ENCODE results near the gene PLCL1.

PLCL1 gene

DNA sequence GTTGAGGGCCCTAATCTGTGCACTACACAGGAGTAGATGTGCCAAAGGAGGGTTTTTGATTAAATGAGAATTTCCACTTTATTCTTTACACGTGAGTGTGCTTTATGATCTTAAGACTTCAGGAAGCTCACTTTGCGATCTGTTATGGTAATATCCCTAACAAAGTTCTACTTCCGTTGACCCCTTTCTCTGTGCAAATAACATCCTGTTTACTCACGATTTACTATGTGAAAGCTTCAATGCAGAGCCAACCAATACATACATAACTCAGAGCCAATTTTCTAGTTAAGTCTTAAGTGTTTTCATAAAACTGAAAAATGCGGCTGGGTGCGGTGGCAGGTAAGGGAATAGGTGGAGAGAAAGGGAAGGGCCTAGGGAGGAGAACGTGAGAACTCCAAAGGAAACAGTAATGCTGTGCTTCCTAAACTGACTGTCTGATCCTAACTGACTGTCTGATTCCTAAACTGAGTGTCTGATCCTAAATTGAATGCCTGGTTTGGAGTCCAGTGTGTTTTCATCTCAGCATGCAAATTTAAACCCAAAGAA, 87.6 kb downstream of the PLCL1 start:
- Histone ChIP-seq H3K27ac (no peak overlapping the region), H3K79me2 (ENCODE audit: insufficient read depth, low read depth) (no peaks in the 10 kb centered on the region), H3K4me3 (IDR thresholded peaks at IDR 0.05; ENCODE audit: insufficient read depth, low read depth, low read length) (no peak overlapping the region), H4K20me1 (ENCODE audit: insufficient read depth) (no peaks in the 10 kb centered on the region), H3K36me3 (ENCODE audit: insufficient read depth) (no peaks in the 10 kb centered on the region), H2AFZ (ENCODE audit: low read depth) (no peak overlapping the region), H3K4me2 (no peak overlapping the region), H3K27me3 (ENCODE audit: insufficient read depth, low read depth) (no peaks in the 10 kb centered on the region), H3K4me1 (ENCODE audit: low read depth, poor library complexity, severe bottlenecking) (no peaks in the 10 kb centered on the region), H3K9ac (no peak overlapping the region)
- TF ChIP-seq, protein P1, sequence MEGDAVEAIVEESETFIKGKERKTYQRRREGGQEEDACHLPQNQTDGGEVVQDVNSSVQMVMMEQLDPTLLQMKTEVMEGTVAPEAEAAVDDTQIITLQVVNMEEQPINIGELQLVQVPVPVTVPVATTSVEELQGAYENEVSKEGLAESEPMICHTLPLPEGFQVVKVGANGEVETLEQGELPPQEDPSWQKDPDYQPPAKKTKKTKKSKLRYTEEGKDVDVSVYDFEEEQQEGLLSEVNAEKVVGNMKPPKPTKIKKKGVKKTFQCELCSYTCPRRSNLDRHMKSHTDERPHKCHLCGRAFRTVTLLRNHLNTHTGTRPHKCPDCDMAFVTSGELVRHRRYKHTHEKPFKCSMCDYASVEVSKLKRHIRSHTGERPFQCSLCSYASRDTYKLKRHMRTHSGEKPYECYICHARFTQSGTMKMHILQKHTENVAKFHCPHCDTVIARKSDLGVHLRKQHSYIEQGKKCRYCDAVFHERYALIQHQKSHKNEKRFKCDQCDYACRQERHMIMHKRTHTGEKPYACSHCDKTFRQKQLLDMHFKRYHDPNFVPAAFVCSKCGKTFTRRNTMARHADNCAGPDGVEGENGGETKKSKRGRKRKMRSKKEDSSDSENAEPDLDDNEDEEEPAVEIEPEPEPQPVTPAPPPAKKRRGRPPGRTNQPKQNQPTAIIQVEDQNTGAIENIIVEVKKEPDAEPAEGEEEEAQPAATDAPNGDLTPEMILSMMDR (conservative IDR thresholded peaks at IDR 0.05; ENCODE audit: low read depth, low read length), result no peak

DNA sequence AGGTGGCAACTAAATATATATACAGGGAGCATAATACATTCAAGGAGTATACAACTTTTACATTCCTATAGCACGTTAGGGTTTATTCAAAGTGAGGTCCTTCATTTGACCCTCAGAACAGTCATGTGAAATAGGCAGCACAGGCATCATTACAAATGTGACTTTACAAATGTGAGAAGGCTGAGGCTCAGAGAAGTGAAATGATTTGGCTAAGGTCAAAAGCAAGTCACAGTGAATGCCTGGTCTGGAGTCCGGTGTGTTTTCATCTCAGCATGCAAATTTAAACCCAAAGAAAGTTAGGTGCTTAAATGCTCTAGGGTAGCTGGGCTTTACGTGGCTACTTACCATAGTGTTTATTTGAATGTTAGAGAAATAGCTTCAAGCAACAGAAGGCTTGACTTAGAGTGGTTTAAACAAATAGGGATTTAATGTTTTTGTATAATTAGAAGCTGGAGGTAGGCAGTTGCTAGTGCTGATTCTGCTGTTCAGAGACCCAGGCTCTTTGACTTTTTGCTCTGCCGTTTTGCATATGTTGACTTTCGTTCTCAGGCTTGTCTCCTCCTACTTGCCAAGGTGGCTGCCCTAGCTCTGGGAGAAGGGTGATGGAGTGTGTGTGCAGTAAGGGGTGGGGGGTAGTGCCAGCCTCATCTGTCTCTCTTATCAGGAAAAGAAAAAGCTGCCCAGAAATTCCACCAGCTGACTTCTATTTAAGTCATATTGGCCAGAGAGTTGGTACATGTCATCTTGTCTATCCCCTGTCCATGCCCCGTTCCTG, 89.2 kb downstream of the PLCL1 start:
- no peaks in the 10 kb centered on the region for H3K27me3 ChIP-seq (ENCODE audit: insufficient read depth, low read depth)
- no peaks in the 10 kb centered on the region for H3K36me3 ChIP-seq (ENCODE audit: insufficient read depth)
- no peaks in the 10 kb centered on the region for H3K4me1 ChIP-seq (ENCODE audit: low read depth, poor library complexity, severe bottlenecking)
- no peaks in the 10 kb centered on the region for H4K20me1 ChIP-seq (ENCODE audit: insufficient read depth)
- H3K4me2 ChIP-seq, result no peak overlapping the region
- no peak overlapping the region for H3K4me3 ChIP-seq (IDR thresholded peaks at IDR 0.05; ENCODE audit: insufficient read depth, low read depth, low read length)
- H3K79me2 ChIP-seq (ENCODE audit: insufficient read depth, low read depth), result no peaks in the 10 kb centered on the region
- H2AFZ ChIP-seq (ENCODE audit: low read depth), result no peak overlapping the region
- no peak overlapping the region for H3K9ac ChIP-seq
- no peak overlapping the region for H3K27ac ChIP-seq
- TF ChIP-seq, protein P1 (conservative IDR thresholded peaks at IDR 0.05; ENCODE audit: low read depth, low read length), result no peak

DNA sequence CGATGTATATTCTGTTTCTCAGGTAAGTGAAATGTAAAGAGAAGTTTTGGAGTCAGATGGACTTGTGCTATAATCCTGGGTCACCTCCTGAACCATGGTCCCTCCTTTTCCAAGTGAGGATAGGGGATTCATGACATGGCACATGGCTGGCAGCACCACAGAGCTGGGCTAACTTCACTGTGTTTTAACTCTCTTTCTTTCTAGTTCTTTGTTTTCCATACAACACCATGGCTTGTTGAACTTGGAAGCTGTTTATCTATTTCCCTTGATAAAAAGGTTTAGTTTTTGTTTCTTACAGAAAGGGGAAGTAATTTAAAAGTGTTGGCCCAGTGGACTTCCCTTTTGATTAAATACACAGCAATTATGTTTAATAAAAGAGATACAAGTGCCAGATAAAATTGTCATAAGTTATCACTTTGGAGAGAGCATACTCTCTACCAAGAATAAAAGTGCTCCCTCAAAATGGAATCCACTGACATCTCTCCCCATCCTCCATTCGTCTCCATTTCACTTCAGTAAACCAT, 90.4 kb downstream of the PLCL1 start:
- H2AFZ ChIP-seq (ENCODE audit: low read depth), result no peak overlapping the region
- H3K4me3 ChIP-seq (IDR thresholded peaks at IDR 0.05; ENCODE audit: insufficient read depth, low read depth, low read length), result no peak overlapping the region
- no peak overlapping the region for H3K9ac ChIP-seq
- TF ChIP-seq, protein P1 (conservative IDR thresholded peaks at IDR 0.05; ENCODE audit: low read depth, low read length), result no peak
- no peaks in the 10 kb centered on the region for H3K36me3 ChIP-seq (ENCODE audit: insufficient read depth)
- no peaks in the 10 kb centered on the region for H3K79me2 ChIP-seq (ENCODE audit: insufficient read depth, low read depth)
- H3K27me3 ChIP-seq (ENCODE audit: insufficient read depth, low read depth), result no peaks in the 10 kb centered on the region
- H3K4me2 ChIP-seq, result no peak overlapping the region
- H4K20me1 ChIP-seq (ENCODE audit: insufficient read depth), result no peaks in the 10 kb centered on the region
- H3K27ac ChIP-seq, result no peak overlapping the region
- H3K4me1 ChIP-seq (ENCODE audit: low read depth, poor library complexity, severe bottlenecking), result no peaks in the 10 kb centered on the region

DNA sequence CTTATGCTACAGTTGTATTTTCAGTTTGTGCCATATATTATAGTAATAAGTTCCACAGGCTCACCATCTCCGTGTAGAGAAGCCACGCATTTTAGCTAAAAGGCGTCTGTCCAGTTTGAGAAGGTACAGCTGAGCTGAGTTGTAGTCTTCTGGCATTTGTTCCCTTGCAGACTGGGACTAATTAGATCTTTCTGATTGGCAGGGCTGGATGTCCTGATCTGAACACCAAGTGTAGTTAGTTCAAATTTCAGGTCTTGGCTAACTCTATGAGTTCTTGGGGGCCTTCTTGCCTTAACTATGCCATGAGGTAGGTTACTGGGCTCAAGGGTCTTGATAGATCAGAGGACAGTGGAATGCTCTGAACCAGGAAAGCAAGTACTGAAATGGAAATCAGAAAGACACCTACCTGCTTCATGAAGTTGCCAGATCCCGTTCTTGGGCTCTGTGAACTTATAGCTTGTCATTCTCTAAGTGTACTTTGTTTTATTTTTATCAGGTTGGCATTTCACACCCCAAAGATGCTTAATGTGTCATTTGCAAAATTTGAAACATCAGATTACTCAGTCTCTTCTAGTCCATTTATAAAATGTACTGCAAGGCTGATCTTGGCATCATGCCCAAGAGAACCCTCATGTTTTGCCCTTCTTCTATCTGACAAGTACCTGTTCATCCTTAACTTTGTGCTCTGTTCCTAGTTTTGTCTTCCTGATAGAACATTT, 93.7 kb downstream of the PLCL1 start:
- H3K9ac ChIP-seq, result no peak overlapping the region

More for the DNA sequence above, 93.7 kb downstream of the PLCL1 start:
- H3K4me1 ChIP-seq (ENCODE audit: low read depth, poor library complexity, severe bottlenecking), result peaks cover 10% of the 10 kb centered on the region
- no peaks in the 10 kb centered on the region for H4K20me1 ChIP-seq (ENCODE audit: insufficient read depth)
- TF ChIP-seq, protein P1 (conservative IDR thresholded peaks at IDR 0.05; ENCODE audit: low read depth, low read length), result no peak
- no peak overlapping the region for H2AFZ ChIP-seq (ENCODE audit: low read depth)
- H3K27me3 ChIP-seq (ENCODE audit: insufficient read depth, low read depth), result no peaks in the 10 kb centered on the region
- no peak overlapping the region for H3K4me3 ChIP-seq (IDR thresholded peaks at IDR 0.05; ENCODE audit: insufficient read depth, low read depth, low read length)
- no peaks in the 10 kb centered on the region for H3K79me2 ChIP-seq (ENCODE audit: insufficient read depth, low read depth)
- H3K36me3 ChIP-seq (ENCODE audit: insufficient read depth), result no peaks in the 10 kb centered on the region
- H3K27ac ChIP-seq, result no peak overlapping the region
- H3K4me2 ChIP-seq, result no peak overlapping the region

All from KMS-11 (cell line).